SJCRH30 (cell line): Measurements from ENCODE around the gene ATP10D. TPM values are rescaled to one million over a fixed set of nuclear protein-coding genes. Genes with fewer than 3 reads are reported as not detected.

ENCODE experiments used
- DNase-seq, 2 experiments: peaks; one replicate each; pipeline ENCODE4 v3.0.0-alpha.2; 2015 to 2020
- H3K27ac ChIP-seq: fragments of 250-450 bp; sonication (Bioruptor Pico); 2 replicates; pipeline ENCODE4 v1.5.1; 2020; ENCODE audit warnings: mild to moderate bottlenecking, moderate library complexity
- H3K27me3 ChIP-seq: fragments of 250-450 bp; sonication (Bioruptor Pico); 2 replicates; pipeline ENCODE4 v1.5.1; 2020; ENCODE audit warnings: mild to moderate bottlenecking, moderate library complexity
- H3K36me3 ChIP-seq: fragments of 250-450 bp; sonication (Bioruptor Pico); 2 replicates; pipeline ENCODE4 v1.5.1; 2020; ENCODE audit warnings: mild to moderate bottlenecking, moderate library complexity
- H3K4me1 ChIP-seq: fragments of 250-450 bp; sonication (Bioruptor Pico); 2 replicates; pipeline ENCODE4 v1.5.1; 2020; ENCODE audit warnings: mild to moderate bottlenecking, moderate library complexity
- H3K4me3 ChIP-seq: fragments of 250-450 bp; sonication (Bioruptor Pico); 2 replicates; pipeline ENCODE4 v1.5.1; 2020; ENCODE audit warnings: mild to moderate bottlenecking, moderate library complexity
- H3K9me3 ChIP-seq: fragments of 250-450 bp; sonication (Bioruptor Pico); replicated peaks from 2 replicates; pipeline ENCODE4 v1.5.1; 2020; ENCODE audit warnings: mild to moderate bottlenecking, moderate library complexity
- total RNA-seq: library from RNA; depleted of rRNA; stranded (reverse); fragments of >200 nt; shearing (Covaris generic); gene quantifications from 2 replicates; pipeline ENCODE4 v1.2.3, GENCODE V29; 2014

ATP10D gene
- total RNA-seq, 1 experiment from 2014 or later, result 2.7 TPM

- H3K4me1 ChIP-seq, result peaks cover 3% of the 10 kb centered on the region
- no peaks in the 10 kb centered on the region for H3K9me3 ChIP-seq
- H3K36me3 ChIP-seq, result no peaks in the 10 kb centered on the region
- H3K27ac ChIP-seq, result no peak overlapping the region
- H3K27me3 ChIP-seq, result no peaks in the 10 kb centered on the region
- no peak for DNase-seq
- no peak overlapping the region for H3K4me3 ChIP-seq
Observed at GRCh38 chr4:47566969-47567368, 81.9 kb downstream of the ATP10D start.

- DNase-seq, result no peak
- Histone ChIP-seq H3K36me3 (no peaks in the 10 kb centered on the region), H3K27me3 (no peaks in the 10 kb centered on the region), H3K4me1 (peaks cover 3% of the 10 kb centered on the region), H3K27ac (no peak overlapping the region), H3K9me3 (no peaks in the 10 kb centered on the region), H3K4me3 (no peak overlapping the region)
Observed at GRCh38 chr4:47567511-47567910, 82.4 kb downstream of the ATP10D start.

GRCh38 chr4:47570816-47571215, 85.7 kb downstream of the ATP10D start:
- no peak for DNase-seq
- H3K27me3 ChIP-seq, result no peaks in the 10 kb centered on the region
- H3K36me3 ChIP-seq, result no peaks in the 10 kb centered on the region
- no peaks in the 10 kb centered on the region for H3K9me3 ChIP-seq
- no peak overlapping the region for H3K4me3 ChIP-seq
- no peak overlapping the region for H3K27ac ChIP-seq
- no peaks in the 10 kb centered on the region for H3K4me1 ChIP-seq

GRCh38 chr4:47572981-47573380, 87.9 kb downstream of the ATP10D start:
- no peaks in the 10 kb centered on the region for H3K27me3 ChIP-seq
- H3K36me3 ChIP-seq, result no peaks in the 10 kb centered on the region
- H3K27ac ChIP-seq, result no peak overlapping the region
- DNase-seq, result no peak
- no peaks in the 10 kb centered on the region for H3K9me3 ChIP-seq
- H3K4me3 ChIP-seq, result no peak overlapping the region
- no peaks in the 10 kb centered on the region for H3K4me1 ChIP-seq

GRCh38 chr4:47577779-47578553, 92.9 kb downstream of the ATP10D start:
- Histone ChIP-seq H3K27me3 (no peaks in the 10 kb centered on the region), H3K9me3 (no peaks in the 10 kb centered on the region), H3K27ac (no peak overlapping the region), H3K36me3 (no peaks in the 10 kb centered on the region), H3K4me1 (no peaks in the 10 kb centered on the region), H3K4me3 (no peak overlapping the region)
- DNase-seq, result no peak

GRCh38 chr4:47579235-47579634, 94.2 kb downstream of the ATP10D start:
- Histone ChIP-seq H3K4me3 (no peak overlapping the region), H3K9me3 (no peaks in the 10 kb centered on the region), H3K4me1 (no peaks in the 10 kb centered on the region), H3K27me3 (no peaks in the 10 kb centered on the region), H3K36me3 (no peaks in the 10 kb centered on the region), H3K27ac (no peak overlapping the region)
- no peak for DNase-seq

GRCh38 chr4:47590325-47590724, 105.2 kb downstream of the ATP10D start:
- Histone ChIP-seq H3K36me3 (no peaks in the 10 kb centered on the region), H3K4me3 (no peak overlapping the region)

GRCh38 chr4:47597696-47598095, 112.6 kb downstream of the ATP10D start:
- Histone ChIP-seq H3K27ac (no peak overlapping the region), H3K27me3 (no peaks in the 10 kb centered on the region), H3K4me3 (no peak overlapping the region), H3K4me1 (no peaks in the 10 kb centered on the region), H3K9me3 (no peaks in the 10 kb centered on the region), H3K36me3 (no peaks in the 10 kb centered on the region)
- DNase-seq, result no peak

More at GRCh38 chr4:47590325-47590724, 105.2 kb downstream of the ATP10D start:
- no peak for DNase-seq
- Histone ChIP-seq H3K27me3 (no peaks in the 10 kb centered on the region), H3K4me1 (no peaks in the 10 kb centered on the region), H3K27ac (no peak overlapping the region), H3K9me3 (no peaks in the 10 kb centered on the region)

GRCh38 chr4:47598320-47598719, 113.2 kb downstream of the ATP10D start:
- no peaks in the 10 kb centered on the region for H3K36me3 ChIP-seq
- no peaks in the 10 kb centered on the region for H3K4me1 ChIP-seq
- no peak overlapping the region for H3K27ac ChIP-seq
- no peaks in the 10 kb centered on the region for H3K27me3 ChIP-seq
- H3K4me3 ChIP-seq, result no peak overlapping the region
- H3K9me3 ChIP-seq, result no peaks in the 10 kb centered on the region
- DNase-seq, result no peak

GRCh38 chr4:47598896-47599295, 113.8 kb downstream of the ATP10D start:
- H3K27me3 ChIP-seq, result no peaks in the 10 kb centered on the region
- H3K4me1 ChIP-seq, result no peaks in the 10 kb centered on the region
- H3K9me3 ChIP-seq, result no peaks in the 10 kb centered on the region
- H3K4me3 ChIP-seq, result no peak overlapping the region
- H3K27ac ChIP-seq, result no peak overlapping the region
- no peaks in the 10 kb centered on the region for H3K36me3 ChIP-seq
- no peak for DNase-seq

GRCh38 chr4:47606482-47606881, 121.4 kb downstream of the ATP10D start:
- DNase-seq, result no peak
- no peaks in the 10 kb centered on the region for H3K36me3 ChIP-seq
- no peak overlapping the region for H3K27ac ChIP-seq
- no peaks in the 10 kb centered on the region for H3K27me3 ChIP-seq
- no peaks in the 10 kb centered on the region for H3K4me1 ChIP-seq
- H3K4me3 ChIP-seq, result no peak overlapping the region
- no peaks in the 10 kb centered on the region for H3K9me3 ChIP-seq

- Histone ChIP-seq H3K27ac (no peak overlapping the region), H3K27me3 (no peaks in the 10 kb centered on the region), H3K36me3 (no peaks in the 10 kb centered on the region), H3K9me3 (no peaks in the 10 kb centered on the region; the same call in 1 of the 2 replicates), H3K4me1 (no peaks in the 10 kb centered on the region), H3K4me3 (no peak overlapping the region)
- no peak for DNase-seq
Observed at GRCh38 chr4:47612116-47613023, 127.3 kb downstream of the ATP10D start.

- Histone ChIP-seq H3K36me3 (no peaks in the 10 kb centered on the region), H3K9me3 (no peaks in the 10 kb centered on the region; the same call in 1 of the 2 replicates), H3K27me3 (no peaks in the 10 kb centered on the region), H3K27ac (no peak overlapping the region), H3K4me1 (no peaks in the 10 kb centered on the region), H3K4me3 (no peak overlapping the region)
- DNase-seq, result no peak
Observed at GRCh38 chr4:47615385-47615784, 130.3 kb downstream of the ATP10D start.

- Histone ChIP-seq H3K36me3 (no peaks in the 10 kb centered on the region), H3K27me3 (no peaks in the 10 kb centered on the region), H3K27ac (no peak overlapping the region), H3K4me3 (no peak overlapping the region), H3K4me1 (no peaks in the 10 kb centered on the region), H3K9me3 (no peaks in the 10 kb centered on the region; the same call in 1 of the 2 replicates)
- DNase-seq, result no peak
Observed at GRCh38 chr4:47617607-47618006, 132.5 kb downstream of the ATP10D start.

GRCh38 chr4:47619691-47620090, 134.6 kb downstream of the ATP10D start:
- no peaks in the 10 kb centered on the region for H3K36me3 ChIP-seq
- no peaks in the 10 kb centered on the region; the same call in 1 of the 2 replicates for H3K9me3 ChIP-seq
- no peaks in the 10 kb centered on the region for H3K27me3 ChIP-seq
- DNase-seq, result no peak
- no peak overlapping the region for H3K4me3 ChIP-seq
- no peaks in the 10 kb centered on the region for H3K4me1 ChIP-seq
- H3K27ac ChIP-seq, result no peak overlapping the region
